Hepatocyte (in vitro differentiated cells): Measurements from ENCODE around the gene MXRA7. TPM values are rescaled to one million over a fixed set of nuclear protein-coding genes. Genes with fewer than 3 reads are reported as not detected.
A peak's percentile ranks its signal among the peaks of the same experiment; 100 is the strongest.

Experiments
- DNase-seq: peaks from one replicate; pipeline ENCODE4 v3.0.0-alpha.2; 2016; ENCODE audit warnings: low spot score
- H2AFZ ChIP-seq: fragments of 200-600 bp; sonication (generic); 2 replicates; pipeline ENCODE4 v1.6.0; 2016; ENCODE audit warnings: antibody characterized with exemption, mild to moderate bottlenecking
- H3K27ac ChIP-seq: fragments of 200-600 bp; sonication (generic); 2 replicates; pipeline ENCODE4 v1.5.1; 2016; ENCODE audit warnings: mild to moderate bottlenecking
- H3K27me3 ChIP-seq: fragments of 200-600 bp; sonication (generic); 2 replicates; pipeline ENCODE4 v1.6.1; 2016
- H3K36me3 ChIP-seq: fragments of 200-600 bp; sonication (generic); replicated peaks from 2 replicates; pipeline ENCODE4 v1.5.1; 2016; ENCODE audit warnings: low read depth; ENCODE audit not compliant: insufficient read depth
- H3K4me1 ChIP-seq: fragments of 200-600 bp; sonication (generic); 2 replicates; pipeline ENCODE4 v1.5.1; 2016; ENCODE audit warnings: mild to moderate bottlenecking, moderate library complexity; ENCODE audit not compliant: insufficient read depth
- H3K4me2 ChIP-seq: fragments of 200-600 bp; sonication (generic); 2 replicates; pipeline ENCODE4 v1.6.0; 2016
- H3K4me3 ChIP-seq: fragments of 200-600 bp; sonication (generic); 2 replicates; pipeline ENCODE4 v1.5.1; 2016; ENCODE audit warnings: mild to moderate bottlenecking
- H3K79me2 ChIP-seq: fragments of 200-600 bp; sonication (generic); 2 replicates; pipeline ENCODE4 v1.6.0; 2017; ENCODE audit warnings: mild to moderate bottlenecking
- H3K9me2 ChIP-seq: fragments of 200-600 bp; sonication (generic); replicated peaks from 2 replicates; pipeline ENCODE4 v1.6.0; 2017; ENCODE audit warnings: mild to moderate bottlenecking; ENCODE audit not compliant: insufficient read depth
- H3K9me3 ChIP-seq: fragments of 200-600 bp; sonication (generic); 2 replicates; pipeline ENCODE4 v1.5.1; 2016; ENCODE audit warnings: low read depth, mild to moderate bottlenecking
- H4K20me1 ChIP-seq: fragments of 200-600 bp; sonication (generic); 2 replicates; pipeline ENCODE4 v1.6.0; 2016; ENCODE audit warnings: mild to moderate bottlenecking; ENCODE audit not compliant: insufficient read depth, poor library complexity, severe bottlenecking
- EZH2 ChIP-seq: fragments of 200-600 bp; sonication (generic); IDR thresholded peaks from 2 replicates; pipeline ENCODE4 v1.6.1; 2016; ENCODE audit warnings: antibody characterized with exemption, mild to moderate bottlenecking, borderline replicate concordance
- EZH2phosphoT487 ChIP-seq: fragments of 200-600 bp; sonication (generic); IDR thresholded peaks from one replicate; pipeline ENCODE4 v1.6.1; 2018; ENCODE audit warnings: antibody characterized with exemption, mild to moderate bottlenecking, low read depth, moderate library complexity; ENCODE audit not compliant: unreplicated experiment, severe bottlenecking
- WGBS: methylation state at CpG from one replicate; pipeline ENCODE4 v1.1.6; 2016; ENCODE audit warnings: low lambda C conversion rate; ENCODE audit errors: missing lambda C conversion rate; 5-methylcytosine and 5-hydroxymethylcytosine counted together
- polyA plus RNA-seq: library from polyadenylated mRNA; unstranded; fragments of >200 nt; fragmentation: Nextera tagmentation; extraction: Ambion mirVana; gene quantifications from 2 replicates; pipeline ENCODE4 v1.2.1, GENCODE V29; 2016
- total RNA-seq: library from RNA; depleted of rRNA; stranded (reverse); fragments of >200 nt; gene quantifications from 2 replicates; pipeline ENCODE4 v1.2.3, GENCODE V29; 2014
- TF ChIP-seq, protein P1 (sequence below): fragments of 200-600 bp; sonication (generic); IDR thresholded peaks from 2 replicates; pipeline ENCODE4 v1.5.1; 2016; ENCODE audit warnings: antibody characterized with exemption, mild to moderate bottlenecking; ENCODE audit not compliant: poor library complexity

MXRA7 gene
- total and polyA plus RNA-seq, 2 experiments from 2014 or later, result 101 to 117 TPM

DNA sequence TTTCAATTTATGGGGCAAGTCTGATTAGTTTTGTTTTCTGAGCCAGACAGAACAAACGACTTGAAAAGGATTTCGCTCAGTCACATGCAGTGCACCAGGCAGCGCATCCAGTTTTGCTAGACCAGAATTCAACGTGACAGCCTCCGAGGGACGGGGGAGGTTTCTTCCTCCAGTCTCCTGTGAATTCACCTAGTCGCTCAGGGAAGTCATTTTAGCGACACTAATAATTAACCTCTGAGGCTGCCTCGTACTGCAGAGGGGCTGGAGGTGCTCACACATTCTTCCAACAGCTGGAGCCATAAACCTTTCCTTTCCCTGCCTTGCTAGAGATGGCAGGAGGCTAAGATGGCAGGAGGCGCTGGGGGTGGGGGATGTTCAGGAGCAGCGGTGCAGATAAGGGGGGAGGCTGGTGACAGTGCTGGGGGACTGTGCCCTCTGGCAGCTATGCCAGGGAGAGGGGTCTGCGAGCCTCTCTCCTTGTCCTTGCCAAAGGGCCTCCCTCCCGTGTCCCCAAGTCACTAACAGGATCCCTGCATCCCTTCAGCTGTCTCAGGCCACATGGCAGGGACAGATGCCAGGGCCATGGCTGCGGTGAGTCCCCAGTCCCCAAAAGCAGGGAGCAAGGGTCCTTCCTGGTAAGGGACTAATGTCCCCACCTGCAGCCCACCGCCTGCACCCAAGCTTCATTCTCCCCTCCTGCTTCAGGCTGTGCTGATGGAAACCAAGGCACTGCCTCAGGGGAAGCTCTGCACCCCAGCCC is 24.0 kb downstream of the MXRA7 start:
- peak overlapping the region; percentile 86 for H3K27ac ChIP-seq
- 50% methylated on average over 15 of the region's 15 CpGs for WGBS
- no peak overlapping the region for H3K4me3 ChIP-seq
- DNase-seq, result peak; percentile 69
- H4K20me1 ChIP-seq, result no peaks in the 10 kb centered on the region
- H3K36me3 ChIP-seq, result no peaks in the 10 kb centered on the region
- no peak overlapping the region for H2AFZ ChIP-seq
- H3K27me3 ChIP-seq, result no peaks in the 10 kb centered on the region
- peaks cover 18% of the 10 kb centered on the region for H3K79me2 ChIP-seq
- TF ChIP-seq, protein P1, sequence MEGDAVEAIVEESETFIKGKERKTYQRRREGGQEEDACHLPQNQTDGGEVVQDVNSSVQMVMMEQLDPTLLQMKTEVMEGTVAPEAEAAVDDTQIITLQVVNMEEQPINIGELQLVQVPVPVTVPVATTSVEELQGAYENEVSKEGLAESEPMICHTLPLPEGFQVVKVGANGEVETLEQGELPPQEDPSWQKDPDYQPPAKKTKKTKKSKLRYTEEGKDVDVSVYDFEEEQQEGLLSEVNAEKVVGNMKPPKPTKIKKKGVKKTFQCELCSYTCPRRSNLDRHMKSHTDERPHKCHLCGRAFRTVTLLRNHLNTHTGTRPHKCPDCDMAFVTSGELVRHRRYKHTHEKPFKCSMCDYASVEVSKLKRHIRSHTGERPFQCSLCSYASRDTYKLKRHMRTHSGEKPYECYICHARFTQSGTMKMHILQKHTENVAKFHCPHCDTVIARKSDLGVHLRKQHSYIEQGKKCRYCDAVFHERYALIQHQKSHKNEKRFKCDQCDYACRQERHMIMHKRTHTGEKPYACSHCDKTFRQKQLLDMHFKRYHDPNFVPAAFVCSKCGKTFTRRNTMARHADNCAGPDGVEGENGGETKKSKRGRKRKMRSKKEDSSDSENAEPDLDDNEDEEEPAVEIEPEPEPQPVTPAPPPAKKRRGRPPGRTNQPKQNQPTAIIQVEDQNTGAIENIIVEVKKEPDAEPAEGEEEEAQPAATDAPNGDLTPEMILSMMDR, result no peak
- TF ChIP-seq EZH2phosphoT487, result no peak
- no peak for TF ChIP-seq EZH2
- peaks cover 33% of the 10 kb centered on the region for H3K4me1 ChIP-seq
- no peaks in the 10 kb centered on the region for H3K9me3 ChIP-seq
- peak overlapping the region; percentile 58 for H3K4me2 ChIP-seq
- no peaks in the 10 kb centered on the region for H3K9me2 ChIP-seq

DNA sequence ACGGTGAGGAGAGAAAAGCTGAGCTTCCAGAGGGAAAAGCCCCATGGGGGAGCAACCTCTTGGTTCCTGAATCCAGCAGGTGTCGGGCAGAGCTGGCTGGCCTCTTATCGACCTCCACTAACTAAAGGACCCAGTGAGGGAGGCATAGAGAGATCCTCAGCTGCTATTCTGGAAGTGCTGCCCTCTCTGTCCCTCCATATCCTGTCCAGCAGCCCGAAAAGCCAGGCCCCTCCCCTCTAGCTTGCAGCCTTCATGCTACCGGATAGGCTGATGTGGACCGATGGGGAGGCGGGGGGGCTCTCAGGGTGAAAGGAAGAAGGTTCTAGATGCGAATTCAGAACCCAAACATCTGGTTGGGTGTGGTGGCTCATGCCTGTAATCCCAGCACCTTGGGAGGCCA is 24.9 kb downstream of the MXRA7 start:
- Histone ChIP-seq H3K9me3 (no peaks in the 10 kb centered on the region), H3K4me1 (peaks cover 37% of the 10 kb centered on the region), H3K36me3 (no peaks in the 10 kb centered on the region), H3K4me3 (no peak overlapping the region), H3K79me2 (peaks cover 13% of the 10 kb centered on the region), H3K27me3 (no peaks in the 10 kb centered on the region), H2AFZ (no peak overlapping the region), H3K27ac (peak overlapping the region; percentile 86), H4K20me1 (no peaks in the 10 kb centered on the region), H3K4me2 (no peak overlapping the region), H3K9me2 (no peaks in the 10 kb centered on the region)
- TF ChIP-seq, protein P1, result no peak
- TF ChIP-seq EZH2 (no peak), EZH2phosphoT487 (no peak)
- no peak for DNase-seq
- 96% methylated on average over 8 of the region's 8 CpGs for WGBS

DNA sequence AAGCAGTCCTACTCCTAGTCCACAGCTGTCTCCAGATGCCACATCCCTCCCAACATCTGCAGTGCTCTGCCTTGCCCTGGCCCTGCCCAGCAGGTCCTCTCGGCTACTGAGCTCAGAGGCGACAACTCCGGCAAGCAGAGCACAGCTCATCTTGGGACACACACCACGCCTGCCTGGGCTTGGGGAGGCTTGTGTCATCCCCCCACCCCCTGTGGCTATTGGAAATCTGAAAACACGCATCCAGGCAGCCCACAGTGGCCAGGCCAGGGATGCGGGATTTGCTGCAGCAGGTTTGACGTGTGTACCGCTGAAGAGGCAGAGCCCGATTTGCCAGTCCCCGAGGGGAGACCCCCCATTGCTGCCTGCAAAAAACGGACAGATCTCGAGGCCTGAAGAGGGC is 25.4 kb downstream of the MXRA7 start:
- no peaks in the 10 kb centered on the region for H3K27me3 ChIP-seq
- no peaks in the 10 kb centered on the region for H4K20me1 ChIP-seq
- no peaks in the 10 kb centered on the region for H3K9me3 ChIP-seq
- no peak overlapping the region for H3K4me2 ChIP-seq
- no peak overlapping the region for H2AFZ ChIP-seq
- no peak for DNase-seq
- TF ChIP-seq, protein P1, result no peak
- H3K4me1 ChIP-seq, result peaks cover 37% of the 10 kb centered on the region
- H3K79me2 ChIP-seq, result peaks cover 8% of the 10 kb centered on the region
- WGBS, result 89% methylated on average over 12 of the region's 12 CpGs
- H3K36me3 ChIP-seq, result no peaks in the 10 kb centered on the region
- no peak overlapping the region for H3K4me3 ChIP-seq
- H3K27ac ChIP-seq, result no peak overlapping the region
- no peaks in the 10 kb centered on the region for H3K9me2 ChIP-seq

DNA sequence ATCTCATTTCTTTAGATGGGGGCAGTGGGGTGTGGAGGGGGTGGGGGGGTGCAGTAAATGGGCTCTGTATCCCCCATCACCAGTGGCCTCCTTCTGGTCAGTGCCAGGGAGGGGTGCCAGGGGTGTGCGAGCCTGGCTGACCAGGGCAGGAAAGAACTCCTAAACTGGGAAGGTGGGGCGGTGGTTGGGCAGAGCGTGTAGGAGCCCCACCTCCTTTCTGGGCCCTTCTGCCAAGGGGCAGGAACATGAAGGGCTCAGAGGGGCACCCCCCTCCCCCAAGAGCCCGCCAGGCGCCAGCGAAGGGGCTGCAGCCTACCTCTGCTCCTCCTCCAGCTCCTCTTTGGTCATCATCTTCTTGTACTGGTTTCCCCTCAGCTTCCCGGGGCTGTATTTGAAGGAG is 26.0 kb downstream of the MXRA7 start:
- Histone ChIP-seq H3K79me2 (peaks cover 5% of the 10 kb centered on the region), H3K4me1 (peaks cover 37% of the 10 kb centered on the region), H3K9me2 (no peaks in the 10 kb centered on the region), H3K9me3 (no peaks in the 10 kb centered on the region), H4K20me1 (no peaks in the 10 kb centered on the region), H3K4me3 (no peak overlapping the region), H3K4me2 (no peak overlapping the region), H3K27ac (no peak overlapping the region), H2AFZ (no peak overlapping the region), H3K27me3 (no peaks in the 10 kb centered on the region), H3K36me3 (no peaks in the 10 kb centered on the region)
- TF ChIP-seq EZH2, result no peak
- TF ChIP-seq, protein P1, result no peak
- no peak for TF ChIP-seq EZH2phosphoT487
- WGBS, result 97% methylated on average over 7 of the region's 7 CpGs
- no peak for DNase-seq
